Measurements from ENCODE around the gene ELMO3.
A peak's percentile ranks its signal among the peaks of the same experiment; 100 is the strongest.

ELMO3 gene

GRCh38 chr16:67165121-67166078 lies 33.5 kb upstream of the ELMO3 start:
- TF ChIP-seq, protein P1, sequence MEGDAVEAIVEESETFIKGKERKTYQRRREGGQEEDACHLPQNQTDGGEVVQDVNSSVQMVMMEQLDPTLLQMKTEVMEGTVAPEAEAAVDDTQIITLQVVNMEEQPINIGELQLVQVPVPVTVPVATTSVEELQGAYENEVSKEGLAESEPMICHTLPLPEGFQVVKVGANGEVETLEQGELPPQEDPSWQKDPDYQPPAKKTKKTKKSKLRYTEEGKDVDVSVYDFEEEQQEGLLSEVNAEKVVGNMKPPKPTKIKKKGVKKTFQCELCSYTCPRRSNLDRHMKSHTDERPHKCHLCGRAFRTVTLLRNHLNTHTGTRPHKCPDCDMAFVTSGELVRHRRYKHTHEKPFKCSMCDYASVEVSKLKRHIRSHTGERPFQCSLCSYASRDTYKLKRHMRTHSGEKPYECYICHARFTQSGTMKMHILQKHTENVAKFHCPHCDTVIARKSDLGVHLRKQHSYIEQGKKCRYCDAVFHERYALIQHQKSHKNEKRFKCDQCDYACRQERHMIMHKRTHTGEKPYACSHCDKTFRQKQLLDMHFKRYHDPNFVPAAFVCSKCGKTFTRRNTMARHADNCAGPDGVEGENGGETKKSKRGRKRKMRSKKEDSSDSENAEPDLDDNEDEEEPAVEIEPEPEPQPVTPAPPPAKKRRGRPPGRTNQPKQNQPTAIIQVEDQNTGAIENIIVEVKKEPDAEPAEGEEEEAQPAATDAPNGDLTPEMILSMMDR (IDR thresholded peaks at IDR 0.05; ENCODE audit: low read depth, low read length, missing control alignments): no peak
- H3K4me3 ChIP-seq (replicated peaks; ENCODE audit: low read depth, low read length): no peak overlapping the region
- DNase-seq (ENCODE audit: extremely low read depth, low read depth): no peak

- DNase-seq (ENCODE audit: extremely low read depth, low read depth): no peak
- TF ChIP-seq, protein P1 (IDR thresholded peaks at IDR 0.05; ENCODE audit: low read depth, low read length, missing control alignments): no peak
- H3K4me3 ChIP-seq (replicated peaks; ENCODE audit: low read depth, low read length): no peak overlapping the region
These were observed 32.8 kb upstream of the ELMO3 start for GRCh38 chr16:67166110-67166547.

DNA sequence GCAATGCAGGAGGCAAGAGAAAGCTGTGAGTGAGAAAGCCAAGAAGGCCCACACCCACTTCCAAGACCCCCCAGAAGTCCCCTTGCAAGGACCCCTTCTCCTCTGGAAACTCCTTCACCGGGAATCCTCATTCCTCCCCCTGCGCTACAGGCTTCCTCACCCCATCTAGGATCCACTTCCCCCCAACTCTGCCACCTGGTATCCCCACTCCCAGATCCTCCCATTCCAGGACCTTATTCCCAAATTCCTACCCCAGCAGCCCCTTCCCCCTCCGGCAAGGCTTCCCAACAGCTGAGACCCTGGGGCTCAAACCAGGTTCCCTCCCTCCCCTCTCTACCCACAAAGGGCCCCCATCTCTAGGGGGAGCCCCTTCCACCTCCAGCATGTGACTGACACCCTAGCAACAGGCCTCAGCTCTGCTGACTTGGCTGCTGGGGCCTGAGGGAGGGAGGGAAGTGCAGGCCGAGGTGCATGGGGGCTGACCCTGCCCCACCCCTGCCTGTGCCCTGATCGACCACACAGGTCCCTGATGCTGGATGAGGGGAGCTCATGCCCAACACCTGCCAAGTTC lies 32.2 kb upstream of the ELMO3 start:
- TF ChIP-seq, protein P1 (IDR thresholded peaks at IDR 0.05; ENCODE audit: low read depth, low read length, missing control alignments): no peak
- no peak for DNase-seq (ENCODE audit: extremely low read depth, low read depth)
- H3K4me3 ChIP-seq (replicated peaks; ENCODE audit: low read depth, low read length): no peak overlapping the region

- no peak overlapping the region for H3K4me3 ChIP-seq (replicated peaks; ENCODE audit: low read depth, low read length)
These were observed 31.3 kb upstream of the ELMO3 start for GRCh38 chr16:67167588-67167987.

DNA sequence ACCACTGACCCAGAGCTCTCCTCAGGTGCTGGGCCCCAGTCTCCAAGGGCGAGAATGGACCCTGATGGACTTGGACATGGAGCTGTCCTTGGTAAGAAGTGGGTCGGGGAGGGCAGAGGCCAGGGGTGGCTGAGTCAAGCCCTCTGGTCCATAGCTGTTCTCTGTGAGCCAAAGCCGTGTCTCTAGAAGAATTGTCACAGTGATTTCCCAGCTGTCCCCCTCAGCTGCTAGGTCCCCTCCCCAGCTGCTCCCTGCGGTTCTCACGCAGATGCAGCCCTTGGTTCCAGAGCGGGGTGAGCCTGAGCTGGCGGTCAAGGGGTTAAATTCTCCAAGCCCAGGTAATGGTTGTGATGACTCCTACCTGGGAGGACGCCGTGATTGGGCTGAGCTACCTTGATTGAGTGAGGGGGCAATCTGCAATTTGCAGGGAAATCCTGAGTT lies 29.9 kb upstream of the ELMO3 start:
- TF ChIP-seq, protein P1 (IDR thresholded peaks at IDR 0.05; ENCODE audit: low read depth, low read length, missing control alignments): no peak
- no peak for DNase-seq (ENCODE audit: extremely low read depth, low read depth)
- H3K4me3 ChIP-seq (replicated peaks; ENCODE audit: low read depth, low read length): no peak overlapping the region

More at GRCh38 chr16:67167588-67167987, 31.3 kb upstream of the ELMO3 start:
- no peak for DNase-seq (ENCODE audit: extremely low read depth, low read depth)
- TF ChIP-seq, protein P1 (IDR thresholded peaks at IDR 0.05; ENCODE audit: low read depth, low read length, missing control alignments): no peak

- H3K4me3 ChIP-seq (replicated peaks; ENCODE audit: low read depth, low read length): peak overlapping the region; percentile 42
- TF ChIP-seq, protein P1 (IDR thresholded peaks at IDR 0.05; ENCODE audit: low read depth, low read length, missing control alignments): peak; percentile 80
- no peak for DNase-seq (ENCODE audit: extremely low read depth, low read depth)
These were observed 29.2 kb upstream of the ELMO3 start for GRCh38 chr16:67169642-67170167.
